Stimulated activated CD8-positive, alpha-beta memory T cell treated with anti-CD3 and anti-CD28 coated beads, Interleukin-12 subunit alpha, Interleukin-12 subunit beta, amount 100 ng/mL, for 24 hours (primary cell): Measurements from ENCODE around the gene PKP3.
"Not testable (repeated sequence)": the region's sequence is repeated elsewhere in the genome, so short reads cannot be mapped to it uniquely, and the experiment has no call there.

Experiments used
- DNase-seq: peaks from one replicate; pipeline ENCODE4 v3.0.0-alpha.2; 2020; ENCODE audit errors: extremely low read depth

The PKP3 gene

DNA sequence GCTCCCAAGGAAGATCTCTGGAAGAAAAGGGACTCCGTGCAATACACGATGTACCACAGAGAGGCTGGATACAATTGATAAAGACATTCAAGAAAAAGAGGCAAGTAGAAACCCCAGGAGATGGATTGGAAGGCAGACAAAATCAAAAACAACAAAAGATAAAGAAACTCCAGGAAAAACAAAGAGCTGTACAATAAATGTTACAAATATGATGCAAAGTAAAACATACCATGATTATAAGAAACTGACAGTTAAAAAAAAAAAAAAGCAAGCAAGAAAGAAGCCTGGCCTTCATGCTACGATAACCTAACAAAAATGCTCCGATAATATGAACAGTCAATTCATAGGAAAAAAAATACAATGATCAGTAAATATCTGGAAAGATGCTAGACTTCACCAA lies 31.3 kb downstream of the PKP3 start:
- DNase-seq: no peak

DNA sequence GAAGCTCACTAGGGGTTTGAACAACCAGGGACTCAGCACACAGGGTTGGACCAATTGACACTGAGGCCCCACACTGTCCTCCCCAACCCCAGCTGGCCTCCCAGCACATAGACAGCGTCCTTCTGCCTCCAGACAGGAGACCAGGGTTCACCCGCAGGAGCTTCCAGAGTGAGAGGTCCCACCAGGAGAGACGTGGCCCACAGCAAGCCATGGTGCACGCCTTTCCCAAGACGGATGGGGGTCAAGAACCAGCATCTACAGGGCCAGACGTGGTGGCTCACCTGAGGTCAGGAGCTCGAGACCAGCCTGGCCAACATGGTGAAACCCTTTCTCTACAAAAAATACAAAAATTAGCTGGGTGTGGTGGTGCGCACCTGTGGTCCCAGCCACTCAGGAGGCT lies 32.8 kb downstream of the PKP3 start:
- no peak for DNase-seq

DNA sequence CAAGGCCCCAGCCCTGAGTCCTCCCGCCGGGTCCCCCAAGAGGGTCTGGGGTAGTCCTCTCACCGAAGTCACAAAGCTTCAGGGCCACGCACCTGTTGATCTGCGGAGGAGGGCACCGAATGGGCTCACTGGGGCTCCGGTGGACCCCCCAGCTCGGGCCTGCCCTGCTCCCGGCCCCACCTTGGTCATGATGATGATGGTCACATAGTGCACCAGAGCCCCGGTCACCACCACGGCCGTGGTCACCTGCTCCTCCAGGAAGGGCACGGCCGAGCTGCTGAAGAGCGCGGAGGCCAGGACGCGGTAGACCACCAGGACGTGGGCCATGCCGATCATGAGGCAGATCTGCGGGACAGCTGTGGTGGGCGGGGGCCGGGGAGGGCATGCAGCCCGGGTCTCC lies 34.3 kb downstream of the PKP3 start:
- no peak for DNase-seq

DNA sequence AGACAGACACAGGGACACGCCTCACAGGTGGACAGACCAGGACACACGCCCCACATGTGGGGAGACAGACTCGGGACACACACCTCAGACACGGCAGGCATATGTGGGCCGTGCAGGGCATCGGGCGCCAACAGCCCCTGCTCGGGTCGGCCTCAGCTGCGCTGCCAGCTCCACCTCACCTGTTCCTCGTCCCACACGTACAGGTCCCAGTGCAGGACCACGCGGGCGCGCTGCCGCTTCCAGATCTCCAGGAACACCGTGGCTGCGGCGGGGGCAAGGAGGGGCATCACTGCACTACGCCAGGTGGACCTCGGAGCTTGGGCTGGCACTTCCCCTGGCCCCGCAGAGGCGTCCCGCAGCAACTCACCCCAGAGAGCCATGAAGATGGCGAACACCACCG lies 35.4 kb downstream of the PKP3 start:
- no peak for DNase-seq

DNA sequence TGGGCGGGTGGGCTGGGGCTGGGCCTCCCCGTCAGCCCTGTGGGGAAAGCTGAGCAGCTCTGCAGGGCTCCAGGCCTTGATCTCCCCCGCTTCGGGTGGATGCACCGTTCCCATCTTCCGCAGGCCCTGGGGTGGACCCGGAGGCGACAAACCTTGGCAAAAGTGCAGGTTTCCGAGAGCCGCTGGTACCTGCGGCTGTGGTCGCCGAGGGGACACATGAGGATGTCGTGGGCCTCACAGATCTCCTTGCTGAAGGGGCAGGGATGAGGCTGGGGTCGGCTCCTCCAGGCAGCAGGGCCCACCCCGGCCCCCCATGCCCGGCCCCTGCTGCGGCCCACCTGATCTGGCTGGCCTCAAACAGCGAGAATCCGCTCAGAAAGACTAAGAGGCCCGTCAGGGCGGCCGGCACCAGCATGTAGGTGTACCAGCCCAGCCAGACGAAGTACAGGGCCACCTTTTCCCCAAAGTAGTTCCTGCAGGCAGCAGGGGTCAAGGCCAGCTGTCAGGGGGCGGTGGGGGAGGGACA lies 36.0 kb downstream of the PKP3 start:
- DNase-seq: no peak

DNA sequence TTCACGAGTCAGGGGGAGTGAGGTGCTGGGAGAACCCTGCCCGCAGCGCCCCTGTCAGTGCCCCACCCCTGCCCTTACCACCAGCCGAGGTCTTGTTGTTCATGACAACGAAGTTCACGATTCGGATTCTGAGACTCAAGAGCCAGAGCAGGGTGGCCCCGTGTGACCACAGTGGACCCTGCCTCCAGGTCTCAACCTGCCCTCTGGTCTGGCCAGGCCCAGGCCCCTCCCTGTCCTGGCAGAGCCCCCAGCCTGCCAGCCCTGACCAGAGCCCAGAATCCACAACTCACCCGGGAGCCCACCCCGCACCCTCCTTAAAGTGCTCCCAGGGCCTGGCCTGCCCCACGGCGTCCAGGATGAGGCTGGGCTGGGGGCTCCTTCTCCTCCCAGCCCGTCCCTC lies 37.9 kb downstream of the PKP3 start:
- no peak for DNase-seq

DNA sequence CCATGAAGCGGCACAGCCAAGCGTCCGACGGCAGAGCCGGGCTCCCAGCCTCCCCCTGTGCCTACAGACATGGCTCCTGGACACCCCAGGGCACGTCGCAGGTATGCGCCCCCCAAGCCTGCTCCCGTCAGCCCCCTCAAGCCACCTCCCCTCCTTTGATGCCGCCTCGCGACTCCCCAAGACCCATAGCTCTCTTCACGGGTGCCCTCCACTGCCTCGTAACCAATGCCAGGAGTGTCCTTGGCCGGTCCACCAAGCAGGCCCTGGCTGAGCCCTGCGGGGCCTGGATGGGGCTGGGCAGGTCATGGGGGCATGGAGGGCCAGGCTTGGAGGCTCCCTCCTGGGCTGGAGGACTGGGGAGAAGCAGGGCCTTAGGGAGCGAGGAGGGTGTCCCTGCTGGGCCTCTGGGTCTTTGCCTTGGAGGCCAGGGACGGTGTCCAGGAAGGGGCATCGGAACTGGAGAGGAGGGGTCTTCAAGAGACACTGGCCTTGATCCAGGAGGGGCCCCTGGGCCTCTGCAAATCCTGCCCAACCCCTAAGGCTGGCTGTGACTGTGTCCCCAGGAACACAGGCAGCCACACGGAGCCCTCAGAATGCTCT lies 38.6 kb downstream of the PKP3 start:
- DNase-seq: no peak

DNA sequence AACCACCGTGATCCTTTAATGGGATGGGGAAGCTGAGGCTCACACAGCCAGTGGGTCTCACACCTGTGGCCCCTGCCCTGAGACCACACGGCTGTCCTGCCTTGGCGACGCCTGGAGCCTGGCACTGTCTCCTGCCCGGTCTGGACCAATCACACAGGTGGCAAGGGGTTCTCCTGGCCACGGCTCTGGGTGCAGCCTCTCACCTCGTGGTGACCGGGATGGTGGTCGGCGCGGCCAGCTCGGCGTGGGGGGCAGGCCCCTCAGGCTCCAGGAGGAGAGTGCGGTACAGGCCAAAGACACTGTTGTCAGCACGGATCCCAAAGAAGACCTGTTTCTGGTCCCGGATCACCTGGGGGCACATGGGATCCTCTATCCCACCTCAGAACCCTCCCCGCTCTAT lies 39.1 kb downstream of the PKP3 start:
- DNase-seq: no peak

DNA sequence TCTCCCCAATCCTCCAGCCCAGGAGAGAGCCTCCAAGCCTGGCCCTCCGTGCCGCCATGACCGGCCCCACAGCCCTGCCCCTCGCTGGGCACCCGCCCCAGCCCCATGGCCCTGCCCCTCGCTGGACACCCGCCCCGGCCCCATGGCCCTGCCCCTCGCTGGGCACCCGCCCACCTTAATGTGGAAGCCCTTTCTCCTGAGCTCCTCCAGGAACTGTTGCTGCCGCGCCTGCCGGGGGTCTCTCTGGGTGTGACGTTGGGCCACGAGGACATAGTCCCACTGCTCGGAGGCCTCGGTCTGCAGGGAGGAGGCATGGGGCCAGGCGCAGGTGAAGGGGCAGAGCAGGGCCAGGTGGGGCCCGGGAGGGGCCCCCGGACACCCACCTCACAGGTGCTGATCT lies 39.6 kb downstream of the PKP3 start:
- no peak for DNase-seq

DNA sequence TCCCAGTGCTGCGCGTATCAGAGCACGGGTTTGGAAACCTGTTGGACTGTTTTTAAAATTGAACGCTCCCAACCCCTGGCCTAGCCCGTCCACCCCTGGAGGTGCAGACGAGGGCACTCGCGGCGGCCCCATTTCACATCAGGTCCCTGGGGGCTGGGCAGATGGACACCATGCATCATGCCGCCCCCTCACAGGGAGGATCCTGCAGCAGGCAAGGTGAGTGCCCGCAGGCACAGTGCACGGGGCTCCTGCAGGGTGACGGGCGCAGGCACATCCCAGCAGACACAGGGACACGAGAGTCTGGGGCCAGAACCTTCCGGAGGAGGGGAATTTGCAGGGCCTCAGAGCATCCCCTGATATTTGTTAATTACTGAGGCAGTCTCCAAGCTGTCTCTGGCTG lies 40.5 kb downstream of the PKP3 start:
- no peak for DNase-seq

DNA sequence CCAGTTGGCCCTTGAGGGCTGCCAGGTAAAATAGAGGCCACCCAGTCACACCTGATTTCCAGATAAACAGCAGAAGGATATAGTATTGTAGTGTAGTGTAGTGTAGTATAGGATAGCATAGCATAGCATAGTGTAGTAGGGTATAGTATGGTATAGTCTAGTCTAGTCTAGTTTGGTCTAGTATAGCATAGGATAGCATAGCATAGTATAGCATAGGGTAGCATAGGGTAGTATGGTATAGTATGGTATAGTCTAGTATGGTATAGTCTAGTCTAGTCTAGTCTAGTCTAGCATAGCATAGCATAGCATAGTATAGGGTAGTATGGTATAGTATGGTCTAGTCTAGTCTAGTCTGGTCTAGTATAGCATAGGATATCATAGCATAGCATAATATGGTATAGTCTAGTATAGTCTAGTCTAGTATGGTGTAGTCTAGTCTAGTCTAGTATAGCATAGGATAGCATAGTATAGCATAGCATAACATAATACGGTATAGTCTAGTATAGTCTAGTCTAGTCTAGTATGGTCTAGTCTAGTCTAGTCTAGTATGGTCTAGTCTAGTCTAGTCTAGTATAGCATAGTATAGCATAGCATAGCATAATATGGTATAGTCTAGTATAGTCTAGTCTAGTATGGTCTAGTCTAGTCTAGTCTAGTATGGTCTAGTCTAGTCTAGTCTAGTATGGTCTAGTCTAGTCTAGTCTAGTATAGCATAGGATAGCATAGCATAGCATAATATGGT lies 41.2 kb downstream of the PKP3 start:
- DNase-seq: not testable (repeated sequence)

DNA sequence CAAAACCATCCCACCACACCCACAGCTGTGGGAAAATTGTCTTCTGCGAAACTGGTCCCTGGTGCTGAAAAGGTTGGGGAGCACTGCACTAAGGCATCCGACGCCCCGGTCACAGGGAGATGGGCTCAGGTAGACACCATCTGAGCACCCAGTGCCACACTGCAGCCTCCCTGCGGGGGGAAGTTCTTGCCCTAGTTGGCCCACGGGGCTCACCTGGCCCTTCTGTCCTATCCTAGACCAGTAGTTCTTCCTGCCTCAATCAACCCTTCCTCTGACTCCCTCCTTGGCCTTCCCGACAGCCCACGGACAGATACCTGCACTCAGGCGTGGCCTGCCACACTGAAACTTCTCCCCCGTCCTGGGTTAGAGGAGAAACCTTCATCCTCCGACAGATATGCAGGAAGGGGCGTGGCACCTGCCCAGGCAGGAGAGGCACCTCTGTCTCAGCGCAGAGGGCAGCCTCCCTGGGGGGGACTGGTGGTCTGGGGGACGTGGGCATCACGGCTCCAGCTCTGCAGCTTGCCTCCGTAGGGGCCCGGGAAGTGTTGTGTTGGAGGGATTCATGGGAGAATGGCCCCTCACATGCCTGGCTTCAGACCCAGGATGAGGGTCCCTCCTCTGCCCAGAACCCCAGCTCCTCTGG lies 43.3 kb downstream of the PKP3 start:
- no peak for DNase-seq

DNA sequence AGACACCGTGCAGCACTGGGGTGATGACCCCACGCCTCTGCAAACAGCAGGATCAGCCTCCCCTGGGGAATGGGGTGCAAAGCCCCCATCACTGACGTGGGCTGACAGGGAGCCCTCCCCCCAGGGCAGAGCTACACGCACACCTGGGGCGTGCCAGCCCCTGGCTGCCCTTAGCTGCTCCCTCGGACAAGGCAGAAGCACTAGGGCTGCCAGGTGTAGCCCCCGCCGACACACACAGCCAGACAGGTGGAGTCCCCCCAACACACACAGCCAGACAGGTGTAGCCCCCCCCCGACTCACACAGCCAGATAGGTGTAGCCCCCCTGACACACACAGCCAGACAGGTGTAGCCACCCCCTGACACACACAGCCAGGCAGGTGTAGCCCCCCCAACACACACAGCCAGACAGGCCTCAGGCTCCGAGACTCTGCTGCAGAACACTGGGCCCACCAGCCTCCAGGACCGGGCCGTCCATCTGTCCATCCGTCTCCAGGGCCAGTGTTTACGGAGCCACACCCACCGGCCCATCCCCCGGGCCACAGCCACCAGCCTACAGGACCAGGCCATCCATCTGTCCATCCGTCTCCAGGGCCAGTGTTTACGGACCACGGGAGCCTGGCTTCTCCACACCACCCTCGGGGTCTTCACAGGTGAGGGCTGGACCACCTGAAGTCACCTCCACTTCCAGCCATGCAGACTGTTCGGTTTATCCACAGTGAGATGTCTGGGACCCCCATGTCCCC lies 44.3 kb downstream of the PKP3 start:
- DNase-seq: no peak

DNA sequence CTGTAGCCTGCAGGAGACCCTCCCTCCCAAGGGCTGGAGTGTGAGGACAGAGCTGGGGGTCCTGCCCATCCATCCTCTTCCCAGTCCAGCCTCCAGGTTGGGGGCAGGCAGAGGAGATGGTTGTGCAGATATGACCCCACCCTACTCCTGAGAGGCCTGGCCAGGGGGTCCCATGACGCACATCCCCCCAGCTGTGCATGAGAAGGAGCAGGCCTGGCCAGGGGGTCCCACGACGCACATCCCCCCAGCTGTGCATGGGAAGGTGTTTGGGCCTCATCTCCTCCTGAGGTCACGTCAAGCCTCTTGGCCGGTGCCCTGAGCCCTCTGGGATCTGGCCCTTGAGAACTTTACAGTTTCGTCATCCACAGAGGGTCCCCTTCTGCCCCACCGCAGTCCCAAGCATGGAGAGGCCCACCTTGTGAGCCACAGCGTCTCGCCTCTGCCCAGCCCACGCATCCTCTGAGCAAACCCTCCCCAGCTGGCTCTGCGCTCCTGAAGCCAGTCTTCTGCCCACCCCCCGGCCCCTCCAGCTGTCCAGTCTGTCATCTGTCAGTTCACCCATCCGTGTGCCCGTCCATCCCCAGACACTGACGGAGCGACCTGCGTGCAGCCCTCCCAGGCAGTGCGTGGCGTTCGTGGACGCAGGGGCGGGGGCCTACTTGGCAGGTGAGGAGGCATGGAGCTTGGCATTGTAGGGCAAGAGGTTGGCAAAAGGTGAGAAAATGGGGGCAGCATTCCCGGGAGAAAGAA lies 45.5 kb downstream of the PKP3 start:
- DNase-seq: no peak

DNA sequence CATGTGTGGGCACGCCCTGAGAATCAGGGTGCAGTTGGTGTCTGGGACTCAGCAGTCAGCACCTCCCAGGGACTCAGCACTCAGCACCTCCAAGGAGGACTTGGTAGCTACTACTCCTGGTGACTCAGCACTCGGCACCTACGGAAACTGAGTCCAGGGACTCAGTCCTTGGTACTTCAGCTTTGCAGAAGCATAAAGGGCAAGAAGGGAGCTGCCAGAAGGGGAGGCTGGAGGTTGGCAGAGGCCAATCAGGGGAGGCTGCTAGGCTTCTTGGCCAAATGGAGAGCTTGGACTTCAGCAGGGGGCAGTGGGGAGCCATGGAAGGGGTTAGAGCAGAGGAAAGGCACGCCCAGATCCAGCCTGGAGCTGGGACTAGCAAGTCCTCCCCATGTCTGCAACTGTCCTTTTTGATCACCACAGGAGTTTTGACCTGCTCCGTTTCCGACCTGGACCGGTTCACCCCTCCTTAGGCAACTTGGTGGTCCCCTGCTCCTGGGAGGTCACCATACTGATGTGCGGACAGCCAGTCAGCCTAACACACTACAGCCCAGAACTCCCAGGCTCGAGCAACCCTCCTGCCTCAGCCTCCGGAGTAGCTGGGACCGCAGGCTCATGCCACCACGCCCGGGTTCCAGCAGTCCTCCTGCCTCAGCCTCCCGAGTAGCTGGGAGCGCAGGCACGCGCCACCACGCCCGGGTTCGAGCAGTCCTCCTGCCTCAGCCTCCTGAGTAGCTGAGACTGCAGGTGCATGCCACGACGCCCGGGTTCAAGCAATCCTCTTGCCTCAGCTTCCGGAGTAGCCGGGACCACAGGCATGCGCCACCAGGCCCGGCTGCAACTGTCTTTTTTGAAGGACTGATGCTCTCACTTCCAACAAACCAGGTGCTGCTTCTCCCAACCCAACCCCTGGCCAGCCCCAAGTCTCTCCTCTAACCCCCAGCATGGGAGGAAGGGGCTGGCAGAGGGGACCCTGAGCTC lies 46.3 kb downstream of the PKP3 start:
- no peak for DNase-seq

DNA sequence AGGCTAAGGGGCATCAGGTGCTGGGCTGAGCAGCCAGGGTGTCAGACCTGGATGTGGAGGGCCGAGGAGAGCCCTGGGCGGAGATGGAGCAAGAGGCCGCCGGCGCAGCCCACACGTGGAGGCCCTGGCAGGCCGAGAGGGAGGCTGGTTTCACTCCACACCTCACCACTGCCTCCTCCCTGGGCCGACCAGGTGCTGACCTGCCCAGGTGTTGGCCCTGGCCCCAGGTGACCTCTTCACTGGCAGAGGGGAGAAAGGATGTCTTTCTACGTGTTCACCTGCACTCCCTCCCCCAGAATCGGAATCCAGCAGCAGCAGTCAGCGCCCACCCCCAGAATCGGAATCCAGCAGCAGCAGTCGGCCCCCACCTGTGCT lies 47.0 kb downstream of the PKP3 start:
- DNase-seq: no peak

DNA sequence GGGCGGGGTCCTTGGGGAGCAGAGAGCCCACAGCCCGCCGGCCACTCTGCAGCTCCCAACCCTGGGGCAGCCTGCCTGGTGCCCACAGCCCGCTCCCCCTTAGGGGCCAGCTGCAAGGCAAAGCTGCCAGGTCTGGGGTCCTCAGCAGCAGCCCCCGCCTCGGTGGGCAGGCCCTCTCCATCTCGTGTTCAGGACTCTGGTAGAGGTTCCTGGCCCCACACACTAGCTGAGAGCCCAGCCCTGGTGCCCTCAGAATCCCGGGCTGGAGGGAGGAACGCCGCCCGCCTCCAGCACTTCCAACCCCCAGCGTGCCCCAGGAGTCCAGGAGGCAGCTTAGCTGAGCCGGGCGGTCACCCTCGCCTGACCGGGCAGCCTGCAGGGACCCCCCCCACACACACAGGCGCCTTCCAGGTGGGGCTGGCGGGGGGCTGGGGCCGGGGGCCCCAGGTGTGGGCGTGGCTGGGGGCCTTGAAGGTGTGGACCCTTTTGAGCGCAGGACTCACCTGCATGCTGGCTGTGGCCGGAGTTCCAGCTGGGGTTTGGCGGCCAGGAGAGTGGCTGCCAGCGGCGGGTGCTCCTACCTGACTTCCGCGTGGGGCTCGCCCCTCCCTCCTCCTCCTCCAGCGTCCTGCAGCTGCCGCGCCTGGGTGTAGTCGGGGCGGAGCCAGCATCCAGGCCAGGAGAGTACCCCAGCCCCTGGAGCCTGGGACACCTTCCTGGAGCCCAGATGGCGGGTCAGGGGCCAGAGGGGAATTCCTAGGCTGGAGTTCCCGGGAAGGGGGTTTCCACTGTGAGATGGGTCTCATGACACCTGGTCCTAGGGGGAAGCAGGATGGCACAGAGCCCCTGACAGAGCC lies 47.6 kb downstream of the PKP3 start, which contains the start of gene ANO9:
Gene ANO9, minus strand, starts transcription at position 594 of the 857 bp plus-strand sequence. Its CDS starts 85 bp downstream, at position 509.
- DNase-seq: peak; percentile 22

DNA sequence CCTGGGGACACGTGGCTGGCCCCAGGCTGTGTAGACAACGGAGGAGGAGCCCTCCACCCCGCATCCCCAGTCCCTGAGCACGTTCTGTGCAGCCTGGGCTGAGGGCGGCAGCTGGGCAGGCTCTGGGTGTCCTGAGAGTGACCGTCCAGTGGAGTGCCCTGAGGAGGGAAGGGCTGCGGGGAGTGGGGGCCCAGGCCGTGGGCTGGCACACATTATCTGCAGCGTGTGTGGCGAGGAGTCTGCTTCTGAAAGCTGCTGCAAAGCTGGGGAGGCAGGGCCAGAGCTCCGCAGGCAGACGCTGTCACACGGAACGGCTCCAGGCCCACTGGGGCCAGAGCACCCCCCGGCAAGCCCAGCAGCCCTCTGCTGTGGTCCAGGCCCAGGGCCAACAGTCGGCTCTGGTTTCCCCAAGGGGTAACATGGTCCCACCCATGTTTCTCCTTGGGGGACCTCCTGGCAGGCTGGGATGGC lies 48.6 kb downstream of the PKP3 start:
- no peak for DNase-seq

DNA sequence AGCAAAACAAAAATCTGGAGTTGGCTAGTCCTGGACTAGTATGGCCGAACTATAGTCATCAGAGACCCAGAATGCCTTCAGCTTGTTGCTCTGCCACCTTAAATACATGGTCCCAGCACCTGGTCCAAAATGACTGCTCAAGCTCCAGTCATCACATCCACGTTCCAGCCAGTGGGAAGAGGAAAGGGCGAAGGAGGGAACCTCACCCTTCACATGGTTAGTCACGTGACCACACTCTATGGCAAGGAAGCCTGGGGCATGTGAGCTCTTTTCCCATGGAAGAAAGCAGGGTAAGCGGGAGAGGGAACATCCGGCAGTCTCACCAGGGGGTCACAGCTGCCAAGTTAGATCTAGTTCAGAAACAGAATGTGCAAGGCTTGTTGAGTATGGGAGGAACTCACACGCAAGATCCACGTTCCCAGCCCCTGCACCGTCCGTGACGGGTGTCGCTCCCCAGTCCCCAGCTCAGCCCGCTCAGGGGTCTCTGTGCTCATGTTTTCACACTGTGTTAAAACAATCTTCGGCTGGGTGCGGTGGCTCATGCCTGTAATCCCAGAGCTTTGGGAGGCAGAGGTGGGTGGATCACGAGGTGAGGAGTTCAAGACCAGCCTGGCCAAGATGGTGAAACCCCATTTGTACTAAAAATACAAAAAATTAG lies 49.7 kb downstream of the PKP3 start:
- no peak for DNase-seq
